Astrocyte (in vitro differentiated cells and primary cell): Measurements from ENCODE around the gene ZBTB16. TPM values are rescaled to one million over a fixed set of nuclear protein-coding genes. Genes with fewer than 3 reads are reported as not detected.

Source experiments
- DNase-seq: peaks from one replicate; pipeline ENCODE4 v3.0.0-alpha.2; 2010; ENCODE audit warnings: low read depth
- FAIRE-seq: peaks from 2 replicates; lab custom pipeline; 2011; peaks lifted over from hg19 to GRCh38; lab: Jason Lieb, UNC
- H2AFZ ChIP-seq: 2 replicates; pipeline ENCODE4 v1.6.0; 2012; ENCODE audit warnings: low read depth, low read length, inconsistent platforms
- H3K27ac ChIP-seq: 2 replicates; pipeline ENCODE4 v1.5.1; 2011; ENCODE audit warnings: low read depth, low read length, inconsistent platforms
- H3K27me3 ChIP-seq: 2 replicates; pipeline ENCODE4 v1.6.0; 2011; ENCODE audit warnings: low read length, inconsistent platforms; ENCODE audit not compliant: insufficient read depth
- H3K36me3 ChIP-seq: 2 replicates; pipeline ENCODE4 v1.5.1; 2011; ENCODE audit warnings: low read length, inconsistent platforms; ENCODE audit not compliant: insufficient read depth
- H3K4me1 ChIP-seq: 2 replicates; pipeline ENCODE4 v1.5.1; 2011; ENCODE audit warnings: low read length, inconsistent platforms; ENCODE audit not compliant: insufficient read depth
- H3K4me2 ChIP-seq: 2 replicates; pipeline ENCODE4 v1.6.0; 2012; ENCODE audit warnings: low read length, inconsistent platforms
- H3K4me3 ChIP-seq: 2 replicates; pipeline ENCODE4 v1.5.1; 2011; ENCODE audit warnings: low read depth, mild to moderate bottlenecking, low read length, inconsistent platforms; ENCODE audit not compliant: insufficient read depth
- H3K79me2 ChIP-seq: 2 replicates; pipeline ENCODE4 v1.6.0; 2012; ENCODE audit warnings: mild to moderate bottlenecking, low read length, inconsistent platforms; ENCODE audit not compliant: insufficient read depth
- H3K9ac ChIP-seq: 2 replicates; pipeline ENCODE4 v1.6.0; 2012; ENCODE audit warnings: mild to moderate bottlenecking, low read length, inconsistent platforms
- H3K9me3 ChIP-seq: 2 replicates; pipeline ENCODE4 v1.5.1; 2012; ENCODE audit warnings: low read depth, mild to moderate bottlenecking, low read length, inconsistent platforms; ENCODE audit not compliant: insufficient read depth
- H4K20me1 ChIP-seq: 2 replicates; pipeline ENCODE4 v1.6.0; 2012; ENCODE audit warnings: low read length, inconsistent platforms; ENCODE audit not compliant: insufficient read depth
- H3K27ac Mint-ChIP-seq: one replicate; pipeline ENCODE4 v1.8.0; 2021; ENCODE audit warnings: mild to moderate bottlenecking, mixed read lengths; ENCODE audit not compliant: unreplicated experiment
- H3K27me3 Mint-ChIP-seq: one replicate; pipeline ENCODE4 v1.8.0; 2021; ENCODE audit warnings: low read depth, mixed read lengths; ENCODE audit not compliant: unreplicated experiment
- H3K36me3 Mint-ChIP-seq: one replicate; pipeline ENCODE4 v1.8.0; 2021; ENCODE audit warnings: low read depth, mixed read lengths; ENCODE audit not compliant: unreplicated experiment
- H3K4me1 Mint-ChIP-seq: one replicate; pipeline ENCODE4 v1.8.0; 2021; ENCODE audit warnings: low read depth, mixed read lengths; ENCODE audit not compliant: unreplicated experiment
- H3K4me3 Mint-ChIP-seq: one replicate; pipeline ENCODE4 v1.8.0; 2021; ENCODE audit warnings: mild to moderate bottlenecking, moderate library complexity, mixed read lengths; ENCODE audit not compliant: unreplicated experiment
- H3K9me3 Mint-ChIP-seq: one replicate; pipeline ENCODE4 v1.8.0; 2021; ENCODE audit warnings: mild to moderate bottlenecking, mixed read lengths; ENCODE audit not compliant: unreplicated experiment
- EZH2 ChIP-seq: IDR thresholded peaks from 2 replicates; pipeline ENCODE4 v1.6.1; 2012; ENCODE audit warnings: mild to moderate bottlenecking, low read length, inconsistent platforms; ENCODE audit not compliant: insufficient read depth
- total RNA-seq: library from RNA; stranded (reverse); gene quantifications from 2 replicates; pipeline ENCODE4 v1.2.1, GENCODE V29; 2021
- TF ChIP-seq, protein P1 (sequence below): IDR thresholded peaks from 2 replicates; pipeline ENCODE4 v1.5.1; 2011; ENCODE audit warnings: low read depth, mild to moderate bottlenecking, inconsistent platforms, low read length, moderate library complexity; ENCODE audit not compliant: insufficient read depth

ZBTB16 gene
- total RNA-seq, 1 donor from 2014 or later = 0.50 TPM

DNA sequence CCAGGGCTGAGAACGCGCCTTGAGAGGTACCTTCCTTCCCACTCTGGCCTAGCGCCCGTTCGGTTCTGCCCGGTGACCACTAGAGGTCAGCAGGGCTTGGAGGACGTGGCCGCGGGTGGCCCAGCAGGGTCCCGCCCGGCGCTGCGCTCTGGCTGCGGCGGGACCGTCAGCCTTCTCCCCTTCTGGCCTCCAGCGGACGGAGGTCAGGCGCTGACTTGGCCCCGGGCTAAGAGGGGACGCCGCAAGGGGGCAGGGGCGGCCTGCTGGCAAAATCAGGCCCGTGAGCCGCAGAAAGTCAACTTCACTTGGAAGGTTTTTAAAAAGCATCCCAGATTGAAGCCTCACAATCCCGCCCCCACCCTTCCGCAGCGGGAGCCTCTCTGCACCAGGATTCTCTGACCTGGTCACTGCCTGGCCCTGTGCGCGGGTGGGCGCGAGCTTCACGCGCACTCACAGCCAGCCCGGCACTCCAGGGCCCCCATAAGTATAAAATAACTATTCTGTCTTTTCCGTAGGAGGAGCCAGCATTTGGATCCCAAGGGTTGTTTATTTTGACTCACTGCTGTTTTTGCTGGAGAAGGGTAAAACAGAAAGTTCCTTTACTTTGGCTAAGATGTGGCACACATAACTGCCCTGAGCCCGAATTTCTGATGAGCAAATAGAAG lies 23.2 kb upstream of the ZBTB16 start:
- H2AFZ ChIP-seq = peak overlapping the region; percentile 47
- H3K9me3 ChIP-seq = no peaks in the 10 kb centered on the region
- H3K4me1 ChIP-seq = no peaks in the 10 kb centered on the region
- H3K36me3 Mint-ChIP-seq = peaks cover 2% of the 10 kb centered on the region
- no peaks in the 10 kb centered on the region for H4K20me1 ChIP-seq
- no peaks in the 10 kb centered on the region for H3K79me2 ChIP-seq
- H3K27ac ChIP-seq = no peak overlapping the region
- H3K36me3 ChIP-seq = no peaks in the 10 kb centered on the region
- H3K27me3 Mint-ChIP-seq = peaks cover 53% of the 10 kb centered on the region
- no peak overlapping the region for H3K4me3 ChIP-seq
- no peak overlapping the region for H3K9ac ChIP-seq
- peaks cover 5% of the 10 kb centered on the region for H3K4me1 Mint-ChIP-seq
- TF ChIP-seq, protein P1, sequence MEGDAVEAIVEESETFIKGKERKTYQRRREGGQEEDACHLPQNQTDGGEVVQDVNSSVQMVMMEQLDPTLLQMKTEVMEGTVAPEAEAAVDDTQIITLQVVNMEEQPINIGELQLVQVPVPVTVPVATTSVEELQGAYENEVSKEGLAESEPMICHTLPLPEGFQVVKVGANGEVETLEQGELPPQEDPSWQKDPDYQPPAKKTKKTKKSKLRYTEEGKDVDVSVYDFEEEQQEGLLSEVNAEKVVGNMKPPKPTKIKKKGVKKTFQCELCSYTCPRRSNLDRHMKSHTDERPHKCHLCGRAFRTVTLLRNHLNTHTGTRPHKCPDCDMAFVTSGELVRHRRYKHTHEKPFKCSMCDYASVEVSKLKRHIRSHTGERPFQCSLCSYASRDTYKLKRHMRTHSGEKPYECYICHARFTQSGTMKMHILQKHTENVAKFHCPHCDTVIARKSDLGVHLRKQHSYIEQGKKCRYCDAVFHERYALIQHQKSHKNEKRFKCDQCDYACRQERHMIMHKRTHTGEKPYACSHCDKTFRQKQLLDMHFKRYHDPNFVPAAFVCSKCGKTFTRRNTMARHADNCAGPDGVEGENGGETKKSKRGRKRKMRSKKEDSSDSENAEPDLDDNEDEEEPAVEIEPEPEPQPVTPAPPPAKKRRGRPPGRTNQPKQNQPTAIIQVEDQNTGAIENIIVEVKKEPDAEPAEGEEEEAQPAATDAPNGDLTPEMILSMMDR = peak; percentile 39
- no peak for TF ChIP-seq EZH2
- peaks cover 19% of the 10 kb centered on the region for H3K27me3 ChIP-seq
- no peak overlapping the region for H3K27ac Mint-ChIP-seq
- peaks cover 2% of the 10 kb centered on the region for H3K9me3 Mint-ChIP-seq
- peak overlapping the region; percentile 70 for H3K4me2 ChIP-seq
- FAIRE-seq (no peak), DNase-seq (no peak)
- H3K4me3 Mint-ChIP-seq = no peak overlapping the region

DNA sequence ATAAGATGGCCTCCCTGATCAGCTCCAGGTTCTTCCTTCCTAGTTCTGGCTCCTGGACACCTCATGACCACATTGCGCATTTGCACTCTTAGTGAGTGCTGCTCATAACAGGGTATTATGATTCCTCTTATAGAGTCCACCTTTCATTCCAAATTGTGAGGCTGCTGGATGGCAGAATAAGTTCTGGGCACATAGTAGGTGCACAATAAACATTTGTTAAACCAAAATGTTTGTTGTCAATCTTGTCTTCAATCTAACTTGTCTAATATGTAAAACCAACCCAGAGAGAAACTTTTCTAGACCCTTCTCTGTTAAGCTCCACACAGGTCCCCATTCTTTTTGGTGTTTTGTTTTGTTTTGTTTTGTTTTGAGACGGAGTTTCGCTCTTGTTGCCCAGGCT lies 22.6 kb upstream of the ZBTB16 start:
- Mint-ChIP-seq H3K36me3 (peaks cover 2% of the 10 kb centered on the region), H3K27ac (no peak overlapping the region)
- TF ChIP-seq EZH2 = no peak
- TF ChIP-seq, protein P1 = no peak

GRCh38 chr11:114039551-114039950 lies 20.0 kb upstream of the ZBTB16 start:
- peaks cover 5% of the 10 kb centered on the region for H3K36me3 Mint-ChIP-seq
- H3K9me3 Mint-ChIP-seq = peaks cover 2% of the 10 kb centered on the region

More for the DNA sequence above, 22.6 kb upstream of the ZBTB16 start:
- no peaks in the 10 kb centered on the region for H3K79me2 ChIP-seq
- peaks cover 47% of the 10 kb centered on the region for H3K27me3 Mint-ChIP-seq
- H3K4me1 Mint-ChIP-seq = peaks cover 5% of the 10 kb centered on the region
- no peaks in the 10 kb centered on the region for H3K36me3 ChIP-seq
- peaks cover 2% of the 10 kb centered on the region for H3K9me3 Mint-ChIP-seq
- no peak overlapping the region for H3K4me2 ChIP-seq
- no peak overlapping the region for H2AFZ ChIP-seq
- no peaks in the 10 kb centered on the region for H3K4me1 ChIP-seq
- FAIRE-seq = no peak
- H3K4me3 ChIP-seq = no peak overlapping the region
- peaks cover 19% of the 10 kb centered on the region for H3K27me3 ChIP-seq
- H3K9ac ChIP-seq = no peak overlapping the region
- H3K27ac ChIP-seq = no peak overlapping the region
- no peak for DNase-seq
- no peaks in the 10 kb centered on the region for H3K9me3 ChIP-seq
- H3K4me3 Mint-ChIP-seq = no peak overlapping the region
- H4K20me1 ChIP-seq = no peaks in the 10 kb centered on the region

More at GRCh38 chr11:114039551-114039950, 20.0 kb upstream of the ZBTB16 start:
- Histone ChIP-seq H3K27ac (no peak overlapping the region), H3K27me3 (peaks cover 17% of the 10 kb centered on the region), H3K9me3 (no peaks in the 10 kb centered on the region), H3K4me2 (no peak overlapping the region), H4K20me1 (no peaks in the 10 kb centered on the region), H3K4me3 (no peak overlapping the region), H3K79me2 (no peaks in the 10 kb centered on the region), H2AFZ (no peak overlapping the region), H3K4me1 (no peaks in the 10 kb centered on the region), H3K9ac (no peak overlapping the region), H3K36me3 (no peaks in the 10 kb centered on the region)
- TF ChIP-seq EZH2 = no peak
- TF ChIP-seq, protein P1 = no peak
- no peak for FAIRE-seq
- Mint-ChIP-seq H3K4me3 (no peak overlapping the region), H3K4me1 (peaks cover 5% of the 10 kb centered on the region), H3K27me3 (peaks cover 32% of the 10 kb centered on the region), H3K27ac (no peak overlapping the region)
- no peak for DNase-seq
